B cell (primary cell): Measurements from ENCODE around the gene RPS14. TPM values are rescaled to one million over a fixed set of nuclear protein-coding genes. Genes with fewer than 3 reads are reported as not detected.

ENCODE experiments used
- ATAC-seq: fragments of 200-7000 bp; cut with Tn5 transposase; one replicate; pipeline ENCODE4 v1.10.0; 2021; ENCODE audit warnings: low read depth, mild to moderate bottlenecking, moderate number of reproducible peaks, moderate library complexity
- CTCF ChIA-PET: fragments of 350-600 bp; sonication (Branson Sonifier 250); formaldehyde crosslinking; loops from one replicate; lab custom pipeline; 2021; ENCODE audit warnings: antibody characterized with exemption, inconsistent platforms; lab: Charles Lee
- POLR2A ChIA-PET: fragments of 350-600 bp; sonication (Branson Sonifier 250); formaldehyde crosslinking; loops from one replicate; lab custom pipeline; 2021; ENCODE audit warnings: antibody characterized with exemption; lab: Charles Lee
- DNase-seq: peaks from one replicate; pipeline ENCODE4 v3.0.0; 2013
- H2AFZ ChIP-seq: 2 replicates; pipeline ENCODE4 v1.6.1; 2012; ENCODE audit warnings: mild to moderate bottlenecking, low read depth, low read length; ENCODE audit not compliant: insufficient read depth, poor library complexity, severe bottlenecking
- H3K27ac ChIP-seq, 2 donors: 1 replicate in 1 of 2; 2 replicates in 1 of 2; pipeline ENCODE4 v1.5.1; 2012 to 2013; ENCODE audit warnings: low read length in 2 of 2, mild to moderate bottlenecking in 2 of 2, moderate library complexity in 1 of 2
- H3K27me3 ChIP-seq, 4 experiments: fragments of 200-600 bp in 1 of 4; sonication (generic) in 1 of 4; replicated peaks in 1 of 4; 1 replicate in 2 of 4; 2 replicates in 2 of 4; pipeline versions ENCODE4 v1.6.1 to v1.7.0; 2013 to 2016; ENCODE audit warnings: low read length in 3 of 4, mild to moderate bottlenecking in 2 of 4, mixed read lengths in 1 of 4, moderate library complexity in 1 of 4; ENCODE audit not compliant: insufficient read depth in 4 of 4, control insufficient read depth in 3 of 4; ENCODE audit errors: control extremely low read depth in 1 of 4
- H3K36me3 ChIP-seq, 2 experiments: replicated peaks in 1 of 2; 1 replicate in 1 of 2; 2 replicates in 1 of 2; pipeline versions ENCODE4 v1.6.1 to v1.7.1; 2013; ENCODE audit warnings: low read length in 1 of 2; ENCODE audit not compliant: insufficient read depth in 2 of 2, control insufficient read depth in 1 of 2; ENCODE audit errors: control extremely low read depth in 1 of 2, extremely low read depth in 1 of 2
- H3K4me1 ChIP-seq, 2 donors: fragments of 200-600 bp in 1 of 2; sonication (generic) in 1 of 2; 1 replicate in 1 of 2; 2 replicates in 1 of 2; pipeline versions ENCODE4 v1.5.1 to v1.6.1; 2013 to 2017; ENCODE audit warnings: low read length in 2 of 2; ENCODE audit not compliant: control insufficient read depth in 2 of 2, insufficient read depth in 2 of 2
- H3K4me2 ChIP-seq: replicated peaks from 2 replicates; pipeline ENCODE3; 2012; ENCODE audit warnings: mild to moderate bottlenecking, low read depth, low read length; ENCODE audit not compliant: poor library complexity, severe bottlenecking
- H3K4me3 ChIP-seq, 5 experiments: fragments of 200-600 bp in 1 of 5; sonication (generic) in 1 of 5; 1 replicate in 3 of 5; 2 replicates in 2 of 5; pipeline versions ENCODE4 v1.5.1 to v1.7.0; 2011 to 2016; ENCODE audit warnings: low read length in 4 of 5, mild to moderate bottlenecking in 4 of 5, low read depth in 2 of 5, control low read depth in 1 of 5, moderate library complexity in 1 of 5; ENCODE audit not compliant: insufficient read depth in 1 of 5; ENCODE audit errors: control extremely low read depth in 1 of 5, extremely low read depth in 1 of 5
- H3K79me2 ChIP-seq: fragments of 200-600 bp; sonication (generic); one replicate; pipeline ENCODE4 v1.6.0; 2016; ENCODE audit warnings: low read length; ENCODE audit not compliant: control insufficient read depth, insufficient read depth
- H3K9ac ChIP-seq: fragments of 200-600 bp; sonication (generic); 2 replicates; pipeline ENCODE4 v1.6.1; 2017; ENCODE audit warnings: mild to moderate bottlenecking, low read length, moderate library complexity
- H3K9me3 ChIP-seq, 3 donors: one replicate each; pipeline versions ENCODE4 v1.6.1 to v1.7.1; 2013; ENCODE audit warnings: low read length in 2 of 3; ENCODE audit not compliant: control insufficient read depth in 2 of 3, insufficient read depth in 1 of 3; ENCODE audit errors: control extremely low read depth in 1 of 3
- H4K20me1 ChIP-seq: 2 replicates; pipeline ENCODE4 v1.6.0; 2012; ENCODE audit warnings: mild to moderate bottlenecking, low read length; ENCODE audit not compliant: insufficient read depth, control insufficient read depth, poor library complexity, severe bottlenecking
- H3K27ac Mint-ChIP-seq: one replicate; pipeline ENCODE4 v1.8.0; 2021; ENCODE audit warnings: mixed read lengths
- H3K27me3 Mint-ChIP-seq: one replicate; pipeline ENCODE4 v1.8.0; 2021; ENCODE audit warnings: mixed read lengths
- H3K4me1 Mint-ChIP-seq: one replicate; pipeline ENCODE4 v1.8.0; 2021; ENCODE audit warnings: mixed read lengths
- H3K4me3 Mint-ChIP-seq: one replicate; pipeline ENCODE4 v1.8.0; 2021; ENCODE audit warnings: mixed read lengths
- H3K9me3 Mint-ChIP-seq: one replicate; pipeline ENCODE4 v1.8.0; 2022; ENCODE audit warnings: mixed read lengths; ENCODE audit not compliant: insufficient read depth
- EZH2 ChIP-seq: IDR thresholded peaks from 2 replicates; pipeline ENCODE4 v1.6.1; 2012; ENCODE audit warnings: borderline replicate concordance, low read depth, mild to moderate bottlenecking, moderate library complexity, low read length; ENCODE audit not compliant: insufficient read depth, poor library complexity, severe bottlenecking
- WGBS: methylation state at CpG from one replicate; pipeline ENCODE4 v1.1.5; 2013; ENCODE audit warnings: missing lambda C conversion rate; ENCODE audit not compliant: insufficient coverage; 5-methylcytosine and 5-hydroxymethylcytosine counted together
- intact Hi-C: fragments of 100-400 bp; cut with micrococcal nuclease; formaldehyde crosslinking; loops from one replicate; pipeline ENCODE4 v1.10.0; 2022
- polyA plus RNA-seq: library from polyadenylated mRNA; depleted of rRNA; stranded (reverse); fragments of >200 nt; gene quantifications from 2 replicates; pipeline ENCODE4 v1.2.3, GENCODE V29; 2012
- total RNA-seq, 2 donors: library from RNA; stranded (reverse); fragments of 120-200 nt in 1 of 2; gene quantifications; 1 replicate in 1 of 2; 2 replicates in 1 of 2; pipeline versions ENCODE4 v1.2.3 to v1.2.4, GENCODE V29; 2013 to 2022
- TF ChIP-seq, protein P1 (sequence below): fragments of 200-600 bp; IDR thresholded peaks from one replicate; pipeline ENCODE4 v1.8.0; 2022; ENCODE audit warnings: antibody characterized with exemption, mild to moderate bottlenecking

The RPS14 gene
- total and polyA plus RNA-seq, 2 donors (not counting 1 experiment from before 2014, with no cell fraction given), result 3,740 to 6,881 TPM

DNA sequence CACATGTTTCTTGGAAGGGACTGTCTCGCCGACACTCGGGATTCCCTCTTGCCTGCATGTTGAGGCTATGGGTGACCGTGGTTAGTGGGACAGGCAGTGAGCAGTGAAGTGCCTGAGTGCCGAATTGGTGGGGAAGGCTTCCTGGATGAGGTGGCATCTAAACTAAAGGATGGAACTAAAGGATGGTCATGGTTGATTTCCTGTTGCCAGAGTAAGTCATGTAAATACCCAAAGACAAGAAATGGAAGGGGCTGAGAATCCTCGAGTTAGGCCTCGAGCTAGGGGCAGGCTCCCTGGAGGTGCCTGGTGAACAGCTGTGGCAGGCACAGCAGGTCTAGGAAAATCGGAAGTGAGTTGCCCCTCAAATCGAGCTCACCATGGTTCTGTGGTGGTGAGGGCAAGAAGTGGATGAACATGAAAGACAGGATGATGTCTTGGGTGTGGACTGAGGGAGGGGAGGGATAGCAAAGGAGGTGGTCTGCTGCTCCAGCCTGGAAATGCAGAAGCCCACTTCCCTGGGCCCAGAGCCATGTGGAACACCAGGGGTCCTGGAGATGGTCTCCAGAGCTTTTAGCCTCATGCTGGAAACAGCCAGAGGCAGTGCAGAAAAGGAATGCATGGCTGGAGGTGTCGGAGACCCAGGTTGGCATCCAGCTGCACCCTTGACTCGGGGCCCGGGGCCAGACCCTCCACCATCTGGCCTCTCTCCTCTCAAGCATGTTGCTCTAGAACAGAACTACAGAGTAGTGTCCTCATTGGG, 49.0 kb downstream of the RPS14 start:
- peak; percentile 86 for DNase-seq
- Histone ChIP-seq H3K4me3 (no peak overlapping the region), H3K9me3 (peaks cover 0 to 3% (median 0%) of the 10 kb centered on the region in 3 donors), H2AFZ (no peak overlapping the region), H3K36me3 (peaks cover 2 to 84% of the 10 kb centered on the region in 2 experiments), H3K79me2 (peaks cover 6% of the 10 kb centered on the region), H3K9ac (no peak overlapping the region), H3K4me1 (peaks cover 6 to 49% of the 10 kb centered on the region in 2 donors), H3K27ac (peak overlapping the region; percentile 54 to 64), H3K27me3 (no peaks in the 10 kb centered on the region), H3K4me2 (peak overlapping the region; percentile 7), H4K20me1 (peaks cover 91% of the 10 kb centered on the region)
- Mint-ChIP-seq H3K27me3 (no peaks in the 10 kb centered on the region), H3K4me3 (peak overlapping the region; percentile 24), H3K27ac (peak overlapping the region; percentile 88), H3K4me1 (peaks cover 56% of the 10 kb centered on the region), H3K9me3 (no peaks in the 10 kb centered on the region)
- intact Hi-C loops, result no loop called here
- CTCF ChIA-PET, result interaction anchor here (0.7 to 15.8 kb wide), 10 partner anchors 10 to 50 kb away, joined by 3 to 396 read pairs (median 4); partner anchors contain the start of genes CD74 and RPS14
- TF ChIP-seq, protein P1, sequence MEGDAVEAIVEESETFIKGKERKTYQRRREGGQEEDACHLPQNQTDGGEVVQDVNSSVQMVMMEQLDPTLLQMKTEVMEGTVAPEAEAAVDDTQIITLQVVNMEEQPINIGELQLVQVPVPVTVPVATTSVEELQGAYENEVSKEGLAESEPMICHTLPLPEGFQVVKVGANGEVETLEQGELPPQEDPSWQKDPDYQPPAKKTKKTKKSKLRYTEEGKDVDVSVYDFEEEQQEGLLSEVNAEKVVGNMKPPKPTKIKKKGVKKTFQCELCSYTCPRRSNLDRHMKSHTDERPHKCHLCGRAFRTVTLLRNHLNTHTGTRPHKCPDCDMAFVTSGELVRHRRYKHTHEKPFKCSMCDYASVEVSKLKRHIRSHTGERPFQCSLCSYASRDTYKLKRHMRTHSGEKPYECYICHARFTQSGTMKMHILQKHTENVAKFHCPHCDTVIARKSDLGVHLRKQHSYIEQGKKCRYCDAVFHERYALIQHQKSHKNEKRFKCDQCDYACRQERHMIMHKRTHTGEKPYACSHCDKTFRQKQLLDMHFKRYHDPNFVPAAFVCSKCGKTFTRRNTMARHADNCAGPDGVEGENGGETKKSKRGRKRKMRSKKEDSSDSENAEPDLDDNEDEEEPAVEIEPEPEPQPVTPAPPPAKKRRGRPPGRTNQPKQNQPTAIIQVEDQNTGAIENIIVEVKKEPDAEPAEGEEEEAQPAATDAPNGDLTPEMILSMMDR, result no peak
- no peak for TF ChIP-seq EZH2
- 60% methylated on average over 12 of the region's 12 CpGs for WGBS
- POLR2A ChIA-PET, result interaction anchor here (0.6 to 15.5 kb wide), 7 partner anchors 10 to 852 kb away, joined by 3 to 286 read pairs (median 13); partner anchors contain the start of genes CD74, GM2A and RPS14
- no peak for ATAC-seq
